ENCODE results near the gene CTDSPL2. TPM values are rescaled to one million over a fixed set of nuclear protein-coding genes. Genes with fewer than 3 reads are reported as not detected.

CTDSPL2 gene
- total RNA-seq, 1 donor from 2014 or later, result 37.4 TPM

DNA sequence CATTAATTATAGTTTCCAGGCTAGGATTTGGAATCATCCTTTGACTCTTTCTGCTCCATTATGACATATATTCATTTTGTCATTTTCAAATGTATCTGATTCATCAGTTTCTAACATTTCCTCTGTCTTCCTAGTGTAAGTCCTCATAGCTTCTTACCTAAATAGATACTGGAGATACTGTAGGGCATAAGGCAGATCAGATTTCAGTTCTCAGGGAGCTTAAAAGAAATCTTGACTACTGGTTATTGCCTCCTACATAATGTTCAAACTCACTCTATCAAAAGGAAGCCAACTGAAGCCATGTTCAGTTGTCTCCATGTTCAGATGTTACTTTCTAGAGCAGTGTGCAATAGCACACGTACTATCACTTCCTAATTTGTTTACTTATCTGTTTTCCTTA is 29.6 kb upstream of the CTDSPL2 start:
- Mint-ChIP-seq H3K36me3 (ENCODE audit: unreplicated experiment) (no peaks in the 10 kb centered on the region), H3K27ac (ENCODE audit: unreplicated experiment) (no peak overlapping the region), H3K4me1 (ENCODE audit: low read depth, unreplicated experiment) (no peaks in the 10 kb centered on the region), H3K4me3 (ENCODE audit: unreplicated experiment) (no peak overlapping the region), H3K27me3 (ENCODE audit: unreplicated experiment) (peaks cover 1% of the 10 kb centered on the region), H3K9me3 (ENCODE audit: unreplicated experiment) (no peaks in the 10 kb centered on the region)
- no peak for DNase-seq
- no peak for TF ChIP-seq CTCF (IDR thresholded peaks at IDR 0.05; ENCODE audit: partially characterized antibody, unreplicated experiment)

- DNase-seq, result no peak
- no peak for TF ChIP-seq CTCF (IDR thresholded peaks at IDR 0.05; ENCODE audit: partially characterized antibody, unreplicated experiment)
- Mint-ChIP-seq H3K27me3 (ENCODE audit: unreplicated experiment) (peaks cover 5% of the 10 kb centered on the region), H3K4me3 (ENCODE audit: unreplicated experiment) (no peak overlapping the region), H3K36me3 (ENCODE audit: unreplicated experiment) (peaks cover 5% of the 10 kb centered on the region), H3K9me3 (ENCODE audit: unreplicated experiment) (peaks cover 3% of the 10 kb centered on the region), H3K4me1 (ENCODE audit: low read depth, unreplicated experiment) (no peaks in the 10 kb centered on the region), H3K27ac (ENCODE audit: unreplicated experiment) (no peak overlapping the region)
Measured at GRCh38 chr15:44414001-44414400, 13.4 kb upstream of the CTDSPL2 start.

DNA sequence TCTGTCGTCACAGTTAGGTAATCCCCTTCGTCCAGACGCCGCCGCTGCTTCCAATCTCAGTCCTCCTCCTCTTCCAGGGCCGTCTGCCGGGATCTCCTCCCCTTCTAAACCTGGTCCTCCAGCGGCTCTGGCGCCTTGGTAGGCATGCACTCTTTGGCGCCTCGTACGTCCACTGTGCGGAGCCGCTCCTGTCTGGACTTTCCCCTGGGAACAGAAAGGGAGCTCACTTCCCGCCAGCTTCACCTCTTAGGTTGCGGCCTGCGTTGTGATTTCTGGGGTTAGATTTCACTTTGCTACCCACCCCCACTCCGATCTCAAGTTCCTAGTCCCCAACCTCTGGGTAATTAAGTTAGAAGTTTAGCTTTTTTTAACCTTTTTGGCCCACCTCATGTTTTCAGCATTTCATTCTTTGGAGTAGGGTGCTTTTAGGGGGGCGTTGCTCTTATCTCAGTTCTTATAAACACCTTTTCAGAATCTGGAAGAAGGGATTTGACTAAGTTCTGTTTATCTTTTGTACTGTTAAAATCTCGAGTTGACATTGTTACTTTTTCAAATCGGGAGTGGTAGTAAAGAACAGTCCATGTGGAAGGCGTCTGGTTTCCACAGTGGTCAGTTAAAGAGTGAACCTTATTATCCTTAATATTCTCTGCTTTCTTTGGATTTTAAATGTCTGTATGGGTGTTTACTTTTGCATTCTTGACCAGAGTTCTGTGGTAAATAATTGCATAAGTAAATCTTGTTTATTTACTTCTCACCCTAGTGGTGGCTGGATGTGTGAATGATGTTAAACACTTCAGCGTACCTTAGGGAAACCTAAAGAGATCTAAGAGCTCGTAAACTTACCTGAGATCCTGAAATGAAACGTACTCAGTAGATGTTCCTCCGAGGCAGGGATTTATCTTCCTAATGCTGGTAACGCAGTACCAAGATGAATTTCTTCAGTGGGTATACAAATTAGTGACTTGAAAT is 611 bp downstream of the CTDSPL2 start:
- peaks cover 4% of the 10 kb centered on the region for H3K27me3 Mint-ChIP-seq (ENCODE audit: unreplicated experiment)
- H3K4me1 Mint-ChIP-seq (ENCODE audit: low read depth, unreplicated experiment), result peaks cover 4% of the 10 kb centered on the region
- H3K36me3 Mint-ChIP-seq (ENCODE audit: unreplicated experiment), result no peaks in the 10 kb centered on the region
- peak; percentile 71 for DNase-seq
- peak overlapping the region; percentile 97 for H3K4me3 Mint-ChIP-seq (ENCODE audit: unreplicated experiment)
- no peak for TF ChIP-seq CTCF (IDR thresholded peaks at IDR 0.05; ENCODE audit: partially characterized antibody, unreplicated experiment)
- H3K27ac Mint-ChIP-seq (ENCODE audit: unreplicated experiment), result peak overlapping the region; percentile 99
- peaks cover 11% of the 10 kb centered on the region for H3K9me3 Mint-ChIP-seq (ENCODE audit: unreplicated experiment)

DNA sequence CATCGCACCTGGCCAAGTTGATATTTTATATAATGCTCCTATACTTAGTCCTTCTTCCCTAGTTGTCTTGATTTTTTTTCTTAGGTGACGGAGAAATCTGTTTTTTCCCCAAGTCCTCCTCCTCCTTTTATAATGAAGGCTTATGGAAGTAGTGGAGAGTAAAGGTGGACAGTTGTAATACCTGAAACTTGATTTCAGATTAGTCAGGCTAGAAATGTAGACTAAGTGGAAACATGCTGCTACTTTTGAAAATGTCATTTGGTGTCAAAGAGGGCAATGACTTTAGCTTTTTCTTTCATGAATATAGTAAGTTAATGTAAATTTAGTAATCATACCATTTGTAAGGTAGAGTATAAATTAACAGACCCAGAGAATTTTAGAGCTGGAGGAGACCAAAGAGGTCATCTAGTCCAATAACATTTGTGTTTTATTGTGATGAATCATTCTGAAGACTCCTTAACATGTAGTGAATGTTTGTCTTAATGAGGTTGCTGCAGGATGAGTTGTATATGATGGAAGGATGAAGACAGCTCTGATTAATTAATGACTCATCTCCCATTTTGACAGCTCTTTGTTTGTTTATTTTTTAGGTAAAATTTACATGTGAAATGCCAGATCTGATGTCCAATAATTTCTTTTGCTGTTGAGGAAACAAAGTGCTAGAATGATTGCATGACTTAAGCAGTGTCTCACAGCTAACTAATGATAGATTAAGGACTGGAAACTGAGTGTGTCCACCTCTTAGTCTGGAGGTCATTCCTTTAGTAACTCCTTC is 8.7 kb downstream of the CTDSPL2 start:
- Mint-ChIP-seq H3K36me3 (ENCODE audit: unreplicated experiment) (no peaks in the 10 kb centered on the region), H3K4me1 (ENCODE audit: low read depth, unreplicated experiment) (no peaks in the 10 kb centered on the region), H3K9me3 (ENCODE audit: unreplicated experiment) (peaks cover 2% of the 10 kb centered on the region), H3K27ac (ENCODE audit: unreplicated experiment) (no peak overlapping the region), H3K4me3 (ENCODE audit: unreplicated experiment) (no peak overlapping the region), H3K27me3 (ENCODE audit: unreplicated experiment) (no peaks in the 10 kb centered on the region)
- no peak for TF ChIP-seq CTCF (IDR thresholded peaks at IDR 0.05; ENCODE audit: partially characterized antibody, unreplicated experiment)
- no peak for DNase-seq
